Measurements from ENCODE around the gene MLKL.

The MLKL gene

DNA sequence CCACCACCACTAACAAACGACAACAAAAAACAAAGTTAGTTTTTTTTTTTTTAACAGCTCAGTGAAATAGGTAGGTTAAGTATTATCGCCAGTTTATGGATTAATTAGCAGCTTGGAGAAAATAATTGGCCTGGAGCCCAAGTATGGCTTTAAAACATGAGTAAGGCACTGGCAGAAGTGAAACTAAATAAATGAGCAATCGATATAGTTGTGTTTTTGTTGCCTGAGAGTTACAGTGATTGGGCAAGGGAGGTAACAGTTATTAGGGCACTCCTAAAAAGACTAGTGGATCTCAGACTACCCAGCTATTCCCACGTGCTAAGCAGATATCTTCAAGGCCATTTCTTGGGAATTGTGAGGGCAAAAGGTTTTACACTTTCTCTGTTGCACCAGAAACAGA is 2.4 kb downstream of the MLKL start:
- TF ChIP-seq, protein P1, sequence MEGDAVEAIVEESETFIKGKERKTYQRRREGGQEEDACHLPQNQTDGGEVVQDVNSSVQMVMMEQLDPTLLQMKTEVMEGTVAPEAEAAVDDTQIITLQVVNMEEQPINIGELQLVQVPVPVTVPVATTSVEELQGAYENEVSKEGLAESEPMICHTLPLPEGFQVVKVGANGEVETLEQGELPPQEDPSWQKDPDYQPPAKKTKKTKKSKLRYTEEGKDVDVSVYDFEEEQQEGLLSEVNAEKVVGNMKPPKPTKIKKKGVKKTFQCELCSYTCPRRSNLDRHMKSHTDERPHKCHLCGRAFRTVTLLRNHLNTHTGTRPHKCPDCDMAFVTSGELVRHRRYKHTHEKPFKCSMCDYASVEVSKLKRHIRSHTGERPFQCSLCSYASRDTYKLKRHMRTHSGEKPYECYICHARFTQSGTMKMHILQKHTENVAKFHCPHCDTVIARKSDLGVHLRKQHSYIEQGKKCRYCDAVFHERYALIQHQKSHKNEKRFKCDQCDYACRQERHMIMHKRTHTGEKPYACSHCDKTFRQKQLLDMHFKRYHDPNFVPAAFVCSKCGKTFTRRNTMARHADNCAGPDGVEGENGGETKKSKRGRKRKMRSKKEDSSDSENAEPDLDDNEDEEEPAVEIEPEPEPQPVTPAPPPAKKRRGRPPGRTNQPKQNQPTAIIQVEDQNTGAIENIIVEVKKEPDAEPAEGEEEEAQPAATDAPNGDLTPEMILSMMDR (IDR thresholded peaks at IDR 0.05; ENCODE audit: low read depth, low read length): no peak
- no peak for DNase-seq (ENCODE audit: extremely low read depth, low read depth)

DNA sequence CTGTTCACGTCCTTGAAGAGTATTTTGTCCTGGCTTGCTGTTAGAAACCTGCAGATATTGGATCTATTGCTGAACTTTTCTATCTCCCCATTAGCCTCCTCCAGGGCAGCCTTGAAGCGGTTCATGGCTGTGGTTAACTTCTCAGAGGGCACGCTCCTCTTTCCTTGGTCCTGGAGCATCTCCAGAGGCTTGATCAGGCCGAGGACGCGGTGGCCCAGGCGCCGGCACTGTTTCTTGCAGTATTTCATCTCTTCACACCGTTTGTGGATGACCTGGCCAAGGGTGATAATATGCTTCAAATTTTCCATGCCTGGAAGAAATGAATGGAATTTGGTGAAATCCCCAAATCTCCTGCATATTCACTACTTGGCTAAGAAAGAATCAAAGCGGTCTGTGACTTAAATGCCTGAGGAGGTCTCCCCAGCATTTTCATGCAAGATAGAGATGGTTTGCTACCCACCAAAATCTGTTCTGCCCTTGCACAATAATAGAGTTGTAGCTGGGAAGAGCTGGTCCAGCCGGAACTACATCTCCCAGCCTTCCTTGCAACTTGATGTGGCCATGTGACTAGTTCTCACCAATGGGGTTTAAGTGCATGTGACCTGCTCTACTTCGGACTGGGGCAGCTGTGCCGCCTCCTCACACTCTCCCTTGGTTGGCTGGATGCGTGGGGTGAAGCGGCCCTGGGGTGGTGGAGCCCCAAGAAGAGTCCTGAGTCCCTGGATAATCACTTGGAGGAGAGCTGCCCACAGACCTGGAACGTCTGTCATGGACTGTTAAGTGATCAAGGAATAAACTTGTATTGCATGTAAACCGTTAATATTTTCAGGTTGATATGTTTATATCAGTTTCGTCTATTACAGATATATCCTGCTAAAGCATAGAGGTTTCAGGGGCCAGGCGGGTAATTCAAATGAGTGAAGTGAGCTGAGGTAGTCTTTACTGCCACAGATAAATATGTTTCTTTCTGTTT is 4.9 kb downstream of the MLKL start:
- TF ChIP-seq, protein P1 (IDR thresholded peaks at IDR 0.05; ENCODE audit: low read depth, low read length): no peak
- DNase-seq (ENCODE audit: extremely low read depth, low read depth): peak; percentile 72

DNA sequence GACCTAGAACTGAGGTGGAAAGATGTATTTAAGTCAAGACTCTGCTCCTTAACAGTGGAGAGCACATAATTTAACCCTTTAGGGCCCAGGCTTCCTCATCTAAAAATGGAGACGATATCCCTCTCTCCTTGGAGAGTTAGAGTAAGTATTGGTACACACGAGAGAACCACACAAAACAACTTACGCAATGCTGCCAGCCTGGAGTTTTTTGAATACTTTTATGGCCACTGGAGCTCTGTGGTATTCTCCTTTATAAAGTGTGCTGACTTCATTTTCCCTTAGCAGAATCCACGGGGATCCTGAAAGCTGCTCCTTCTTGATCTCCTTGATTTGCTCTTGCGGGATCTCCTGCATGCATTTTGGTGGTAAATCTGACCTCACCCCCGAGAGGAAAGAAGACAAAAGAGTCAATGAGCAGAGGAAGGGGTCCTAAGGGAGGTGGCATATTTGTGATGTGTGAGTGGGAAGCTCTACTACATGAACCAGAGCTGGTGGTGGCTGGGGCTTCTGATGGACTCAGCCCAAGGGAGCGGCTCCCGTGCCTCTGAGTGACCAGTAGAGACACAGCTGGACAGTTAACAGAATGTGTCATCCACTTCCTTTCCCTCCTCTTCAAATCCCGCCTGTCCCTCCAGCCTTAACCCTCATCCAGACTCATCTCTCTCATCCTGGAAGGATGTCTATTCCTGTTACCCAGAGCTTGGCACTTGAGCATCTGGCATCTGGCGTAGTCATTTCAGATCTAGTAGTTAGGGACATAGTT is 9.4 kb downstream of the MLKL start:
- TF ChIP-seq, protein P1 (IDR thresholded peaks at IDR 0.05; ENCODE audit: low read depth, low read length): no peak
- DNase-seq (ENCODE audit: extremely low read depth, low read depth): no peak

DNA sequence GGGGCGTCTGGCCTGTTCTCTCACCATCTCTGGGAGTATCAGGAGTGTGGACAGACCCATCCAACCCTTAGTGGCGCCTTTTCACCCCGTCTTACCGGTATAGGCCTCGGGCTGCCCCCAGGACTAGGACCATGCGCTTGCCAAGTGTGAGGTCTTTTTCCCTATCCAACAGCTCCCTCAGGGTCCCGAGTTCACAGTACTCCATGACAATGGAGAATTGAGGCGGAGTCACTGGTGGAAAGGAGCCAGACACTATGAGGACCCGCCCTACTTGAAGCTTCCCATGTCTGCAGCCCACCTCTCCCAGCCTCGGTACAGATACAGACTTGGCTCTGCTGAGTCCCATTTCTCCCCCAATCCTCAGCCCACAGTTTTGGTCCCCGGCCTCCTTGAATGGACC is 18.1 kb downstream of the MLKL start:
- TF ChIP-seq, protein P1 (IDR thresholded peaks at IDR 0.05; ENCODE audit: low read depth, low read length): no peak
- DNase-seq (ENCODE audit: extremely low read depth, low read depth): no peak

DNA sequence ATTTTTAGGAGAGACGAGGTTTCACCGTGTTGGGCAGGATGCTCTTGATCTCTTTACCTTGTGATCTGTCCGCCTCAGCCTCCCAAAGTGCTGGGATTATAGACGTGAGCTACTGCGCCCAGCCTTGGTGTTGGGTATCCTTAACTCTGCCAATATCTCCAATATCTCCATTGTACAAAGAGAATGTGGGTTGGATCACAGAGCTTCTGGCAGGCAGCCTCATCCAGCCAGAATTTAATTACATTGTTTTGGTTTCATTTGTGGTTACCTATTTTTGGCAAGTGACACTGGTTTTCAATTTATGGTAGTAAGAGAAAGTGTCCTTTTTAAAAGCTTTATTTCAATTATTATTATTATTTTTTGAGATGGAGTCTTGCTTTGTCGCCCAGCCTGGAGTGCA is 20.0 kb downstream of the MLKL start:
- TF ChIP-seq, protein P1 (IDR thresholded peaks at IDR 0.05; ENCODE audit: low read depth, low read length): no peak
- DNase-seq (ENCODE audit: extremely low read depth, low read depth): no peak

GRCh38 chr16:74679983-74680382 is 20.7 kb downstream of the MLKL start:
- no peak for DNase-seq (ENCODE audit: extremely low read depth, low read depth)
- TF ChIP-seq, protein P1 (IDR thresholded peaks at IDR 0.05; ENCODE audit: low read depth, low read length): no peak

DNA sequence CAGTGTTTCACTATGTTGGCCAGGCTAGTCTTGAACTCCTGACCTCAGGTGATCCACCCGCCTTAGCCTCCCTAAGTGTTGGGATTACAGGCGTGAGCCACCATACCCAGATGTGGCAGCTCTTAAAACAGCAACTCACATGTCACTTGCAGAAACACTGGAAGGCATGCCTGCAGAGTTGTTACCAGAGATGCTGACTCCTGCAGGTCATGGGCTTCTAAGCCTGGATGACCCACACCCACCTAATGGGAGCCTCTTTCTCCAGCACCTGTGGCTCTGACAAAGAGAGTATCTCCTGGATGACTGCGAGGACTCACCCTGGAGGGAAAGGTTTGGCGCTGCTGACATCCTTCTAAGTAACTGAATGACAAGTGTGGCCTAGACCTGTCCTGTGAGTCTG is 22.8 kb downstream of the MLKL start:
- TF ChIP-seq, protein P1 (IDR thresholded peaks at IDR 0.05; ENCODE audit: low read depth, low read length): no peak
- no peak for DNase-seq (ENCODE audit: extremely low read depth, low read depth)

Data from AG09319 (cell line).